Brain microvascular endothelial cell (primary cell): Measurements from ENCODE around the gene SFMBT2.
"Not testable (repeated sequence)": the region's sequence is repeated elsewhere in the genome, so short reads cannot be mapped to it uniquely, and the experiment has no call there.

Experiments used
- DNase-seq: peaks from one replicate; pipeline ENCODE4 v3.0.0-alpha.2; 2020
- H3K27ac ChIP-seq: fragments of 250-450 bp; sonication (Bioruptor Pico); 2 replicates; pipeline ENCODE4 v1.5.1; 2020; ENCODE audit warnings: mild to moderate bottlenecking, moderate library complexity
- H3K27me3 ChIP-seq: fragments of 250-450 bp; sonication (Bioruptor Pico); replicated peaks from 2 replicates; pipeline ENCODE4 v1.5.1; 2020; ENCODE audit warnings: mild to moderate bottlenecking
- H3K36me3 ChIP-seq: fragments of 250-450 bp; sonication (Bioruptor Pico); replicated peaks from 2 replicates; pipeline ENCODE4 v1.5.1; 2020; ENCODE audit warnings: mild to moderate bottlenecking
- H3K4me3 ChIP-seq: 2 replicates; pipeline ENCODE4 v1.5.1; 2011; ENCODE audit warnings: low read depth, mild to moderate bottlenecking, control low read depth, low read length, moderate library complexity
- CTCF ChIP-seq: IDR thresholded peaks from 2 replicates; pipeline ENCODE4 v1.5.1; 2011; ENCODE audit warnings: low read depth, mild to moderate bottlenecking, moderate library complexity, low read length, control low read depth, inconsistent platforms; ENCODE audit errors: missing control alignments
- in situ Hi-C: cut with HindIII; loops from 2 replicates; pipeline ENCODE4 v1.10.0; 2017; ENCODE audit warnings: low sequenced_read_pairs, low pct_ligation_motif_present

Gene SFMBT2

GRCh38 chr10:7399533-7399932 is 11.3 kb downstream of the SFMBT2 start:
- Histone ChIP-seq H3K27ac (no peak overlapping the region), H3K27me3 (no peaks in the 10 kb centered on the region), H3K36me3 (no peaks in the 10 kb centered on the region), H3K4me3 (no peak overlapping the region)
- in situ Hi-C loops = no loop called here
- no peak for DNase-seq
- TF ChIP-seq CTCF = no peak

GRCh38 chr10:7397049-7398035 is 13.5 kb downstream of the SFMBT2 start:
- TF ChIP-seq CTCF = no peak
- Histone ChIP-seq H3K27ac (no peak overlapping the region), H3K27me3 (no peaks in the 10 kb centered on the region), H3K36me3 (no peaks in the 10 kb centered on the region), H3K4me3 (no peak overlapping the region)
- no peak for DNase-seq
- in situ Hi-C loops = no loop called here

- H3K4me3 ChIP-seq, in situ Hi-C loops, DNase-seq, H3K27ac ChIP-seq, H3K36me3 ChIP-seq, H3K27me3 ChIP-seq: not testable (repeated sequence)
Measured at GRCh38 chr10:7392301-7392700, 18.5 kb downstream of the SFMBT2 start.

- TF ChIP-seq CTCF = no peak
- Histone ChIP-seq H3K4me3 (no peak overlapping the region), H3K27ac (no peak overlapping the region), H3K36me3 (no peaks in the 10 kb centered on the region), H3K27me3 (no peaks in the 10 kb centered on the region)
- in situ Hi-C loops = no loop called here
- DNase-seq = no peak
Measured at GRCh38 chr10:7391748-7392147, 19.1 kb downstream of the SFMBT2 start.

- H3K27ac ChIP-seq, H3K4me3 ChIP-seq, DNase-seq, H3K27me3 ChIP-seq, in situ Hi-C loops, H3K36me3 ChIP-seq: not testable (repeated sequence)
Measured at GRCh38 chr10:7390689-7391110, 20.1 kb downstream of the SFMBT2 start.

GRCh38 chr10:7389844-7390243 is 21.0 kb downstream of the SFMBT2 start:
- no peaks in the 10 kb centered on the region for H3K36me3 ChIP-seq
- TF ChIP-seq CTCF = no peak
- H3K27ac ChIP-seq = no peak overlapping the region
- in situ Hi-C loops = no loop called here
- H3K4me3 ChIP-seq = no peak overlapping the region
- no peak for DNase-seq
- H3K27me3 ChIP-seq = no peaks in the 10 kb centered on the region
